HEK293 (cell line): Measurements from ENCODE around the gene PRSS33.

Experiments used
- CTCF ChIA-PET: fragments of 350-600 bp; formaldehyde crosslinking; extraction: SDS; loops from one replicate; lab custom pipeline; 2021; ENCODE audit warnings: antibody characterized with exemption; lab: Yijun Ruan, JAX
- POLR2A ChIA-PET: fragments of 300-600 bp; formaldehyde crosslinking; extraction: SDS; loops from one replicate; lab custom pipeline; 2020; ENCODE audit warnings: antibody characterized with exemption, inconsistent platforms; lab: Yijun Ruan, JAX
- H3K27ac ChIP-seq: fragments of 200-500 bp; sonication (Bioruptor generic); 2 replicates; pipeline ENCODE4 v1.5.1; 2014; ENCODE audit warnings: low read depth, low read length, control low read depth, inconsistent platforms; ENCODE audit errors: extremely low read depth
- H3K36me3 ChIP-seq, 2 experiments: fragments of 200-500 bp in 1 of 2; sonication (Bioruptor generic) in 1 of 2; 1 replicate in 1 of 2; 2 replicates in 1 of 2; pipeline ENCODE4 v1.5.1; 2014 to 2017; ENCODE audit warnings: inconsistent platforms in 2 of 2, low read length in 2 of 2; ENCODE audit not compliant: control insufficient read depth in 2 of 2, insufficient read depth in 1 of 2
- H3K4me1 ChIP-seq: fragments of 200-500 bp; sonication (Bioruptor generic); 2 replicates; pipeline ENCODE4 v1.5.1; 2014; ENCODE audit warnings: mild to moderate bottlenecking, low read length, inconsistent platforms; ENCODE audit not compliant: control insufficient read depth, insufficient read depth
- H3K4me3 ChIP-seq: 2 replicates; pipeline ENCODE4 v1.5.1; 2011; ENCODE audit warnings: low read depth, mild to moderate bottlenecking, control low read depth, low read length, moderate library complexity
- H3K9me3 ChIP-seq: fragments of 200-500 bp; sonication (Bioruptor generic); 2 replicates; pipeline ENCODE4 v1.5.1; 2014; ENCODE audit warnings: low read depth, low read length, inconsistent platforms; ENCODE audit not compliant: control insufficient read depth, insufficient read depth
- GLIS1 ChIP-seq: fragments of 450-650 bp; formaldehyde crosslinking; IDR thresholded peaks from 2 replicates; pipeline ENCODE4 v1.5.1; 2016; ENCODE audit warnings: missing biosample characterization, missing genetic modification characterization
- KLF17 ChIP-seq: fragments of 450-650 bp; formaldehyde crosslinking; IDR thresholded peaks from 2 replicates; pipeline ENCODE4 v1.5.1; 2016; ENCODE audit warnings: missing biosample characterization, missing genetic modification characterization
- OVOL3 ChIP-seq: fragments of 450-650 bp; formaldehyde crosslinking; IDR thresholded peaks from 2 replicates; pipeline ENCODE4 v1.5.1; 2016; ENCODE audit warnings: missing biosample characterization, missing genetic modification characterization
- PRDM10 ChIP-seq: fragments of 450-650 bp; formaldehyde crosslinking; IDR thresholded peaks from 2 replicates; pipeline ENCODE4 v1.5.1; 2016; ENCODE audit warnings: missing biosample characterization, missing genetic modification characterization
- SCRT1 ChIP-seq: fragments of 450-650 bp; formaldehyde crosslinking; IDR thresholded peaks from 2 replicates; pipeline ENCODE4 v1.5.1; 2016; ENCODE audit warnings: missing biosample characterization, missing genetic modification characterization, borderline replicate concordance
- SCRT2 ChIP-seq: fragments of 450-650 bp; formaldehyde crosslinking; IDR thresholded peaks from 2 replicates; pipeline ENCODE4 v1.5.1; 2016; ENCODE audit warnings: missing biosample characterization, missing genetic modification characterization
- SP3 ChIP-seq: fragments of 450-650 bp; formaldehyde crosslinking; IDR thresholded peaks from 2 replicates; pipeline ENCODE4 v1.5.1; 2016; ENCODE audit warnings: missing biosample characterization, missing genetic modification characterization
- ZBTB21 ChIP-seq: fragments of 450-650 bp; formaldehyde crosslinking; IDR thresholded peaks from 2 replicates; pipeline ENCODE4 v1.5.1; 2017; ENCODE audit warnings: missing biosample characterization, missing genetic modification characterization
- ZBTB6 ChIP-seq: fragments of 450-650 bp; formaldehyde crosslinking; IDR thresholded peaks from 2 replicates; pipeline ENCODE4 v1.5.1; 2017; ENCODE audit warnings: missing biosample characterization, missing genetic modification characterization
- ZBTB8A ChIP-seq: fragments of 450-650 bp; formaldehyde crosslinking; IDR thresholded peaks from 2 replicates; pipeline ENCODE4 v1.5.1; 2016; ENCODE audit warnings: missing biosample characterization, missing genetic modification characterization
- ZFP69B ChIP-seq: fragments of 450-650 bp; formaldehyde crosslinking; IDR thresholded peaks from 2 replicates; pipeline ENCODE4 v1.5.1; 2016; ENCODE audit warnings: missing biosample characterization, missing genetic modification characterization
- ZNF10 ChIP-seq: fragments of 450-650 bp; formaldehyde crosslinking; IDR thresholded peaks from 2 replicates; pipeline ENCODE4 v1.5.1; 2017; ENCODE audit warnings: missing biosample characterization, missing genetic modification characterization
- ZNF146 ChIP-seq: fragments of 450-650 bp; formaldehyde crosslinking; IDR thresholded peaks from 2 replicates; pipeline ENCODE4 v1.5.1; 2016; ENCODE audit warnings: missing biosample characterization, missing genetic modification characterization
- ZNF416 ChIP-seq: fragments of 450-650 bp; formaldehyde crosslinking; IDR thresholded peaks from 2 replicates; pipeline ENCODE4 v1.5.1; 2016; ENCODE audit warnings: missing biosample characterization, missing genetic modification characterization
- ZNF513 ChIP-seq: fragments of 450-650 bp; IDR thresholded peaks from 2 replicates; pipeline ENCODE4 v1.5.1; 2018; ENCODE audit warnings: missing biosample characterization, missing genetic modification characterization
- ZNF514 ChIP-seq: fragments of 450-650 bp; formaldehyde crosslinking; IDR thresholded peaks from 2 replicates; pipeline ENCODE4 v1.5.1; 2016; ENCODE audit warnings: missing biosample characterization, missing genetic modification characterization
- ZNF596 ChIP-seq: fragments of 450-650 bp; IDR thresholded peaks from 2 replicates; pipeline ENCODE4 v1.5.0; 2018; ENCODE audit warnings: missing biosample characterization, mild to moderate bottlenecking, missing genetic modification characterization, moderate library complexity
- ZNF623 ChIP-seq: fragments of 450-650 bp; formaldehyde crosslinking; IDR thresholded peaks from 2 replicates; pipeline ENCODE4 v1.5.1; 2016; ENCODE audit warnings: missing biosample characterization, missing genetic modification characterization
- ZNF701 ChIP-seq: fragments of 450-650 bp; formaldehyde crosslinking; IDR thresholded peaks from 2 replicates; pipeline ENCODE4 v1.5.1; 2016; ENCODE audit warnings: missing biosample characterization, missing genetic modification characterization
- ZXDB ChIP-seq: fragments of 450-650 bp; formaldehyde crosslinking; IDR thresholded peaks from 2 replicates; pipeline ENCODE4 v1.5.1; 2016; ENCODE audit warnings: missing biosample characterization, missing genetic modification characterization
- TF ChIP-seq, protein P1 (sequence below): fragments of 450-650 bp; formaldehyde crosslinking; IDR thresholded peaks from 2 replicates; pipeline ENCODE4 v1.5.1; 2016; ENCODE audit warnings: missing biosample characterization, missing genetic modification characterization
- TF ChIP-seq, protein P2 (sequence below): fragments of 450-650 bp; formaldehyde crosslinking; IDR thresholded peaks from 2 replicates; pipeline ENCODE4 v1.5.1; 2016; ENCODE audit warnings: missing biosample characterization, missing genetic modification characterization

Gene PRSS33

DNA sequence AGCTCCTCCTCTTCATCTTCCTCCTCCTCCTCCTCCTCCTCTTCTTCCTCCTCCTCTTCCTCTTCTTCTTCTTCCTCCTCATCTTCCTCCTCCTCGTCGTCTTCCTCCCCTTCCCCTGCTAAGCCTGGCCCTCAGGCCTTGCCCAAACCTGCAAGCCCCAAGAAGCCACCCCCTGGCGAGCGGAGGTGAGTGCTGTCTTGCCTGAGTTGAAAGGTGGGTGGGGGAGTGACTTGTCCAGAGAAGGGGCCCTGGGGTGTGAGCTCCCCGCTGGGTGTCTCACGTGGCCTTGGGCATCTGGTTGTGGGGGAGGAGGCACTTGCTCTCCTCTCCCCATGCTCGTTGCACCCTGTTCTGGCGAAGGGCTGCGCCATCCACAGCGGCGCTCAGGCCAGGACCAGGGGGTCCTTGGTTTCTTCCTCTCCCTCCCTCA lies 18.2 kb downstream of the PRSS33 start (continued):
- 0 out of 2 replicates have a peak, but pooled peaks have one; percentile 16 for TF ChIP-seq PRDM10 (tag by site-specific recombination)
- peak; percentile 84 for TF ChIP-seq ZNF10
- TF ChIP-seq, all 188 proteins: peak for 8

GRCh38 chr16:2768403-2769089 lies 18.8 kb downstream of the PRSS33 start:
- TF ChIP-seq SCRT2 (tag by site-specific recombination) (peak; percentile 88), SCRT1 (tag by site-specific recombination) (peak; percentile 75; the same call in 1 of the 2 replicates), ZNF514 (tag by site-specific recombination) (no peak), ZBTB8A (tag by site-specific recombination) (0 out of 2 replicates have a peak, but pooled peaks have one; percentile 13), GLIS1 (no peak), ZFP69B (tag by site-specific recombination) (0 out of 2 replicates have a peak, but pooled peaks have one; percentile 51), ZXDB (tag by site-specific recombination) (no peak), ZNF416 (tag by site-specific recombination) (no peak), KLF17 (tag by site-specific recombination) (peak; percentile 12; the same call in 1 of the 2 replicates), OVOL3 (no peak), ZBTB21 (no peak), ZNF623 (no peak)
- TF ChIP-seq, protein P1, sequence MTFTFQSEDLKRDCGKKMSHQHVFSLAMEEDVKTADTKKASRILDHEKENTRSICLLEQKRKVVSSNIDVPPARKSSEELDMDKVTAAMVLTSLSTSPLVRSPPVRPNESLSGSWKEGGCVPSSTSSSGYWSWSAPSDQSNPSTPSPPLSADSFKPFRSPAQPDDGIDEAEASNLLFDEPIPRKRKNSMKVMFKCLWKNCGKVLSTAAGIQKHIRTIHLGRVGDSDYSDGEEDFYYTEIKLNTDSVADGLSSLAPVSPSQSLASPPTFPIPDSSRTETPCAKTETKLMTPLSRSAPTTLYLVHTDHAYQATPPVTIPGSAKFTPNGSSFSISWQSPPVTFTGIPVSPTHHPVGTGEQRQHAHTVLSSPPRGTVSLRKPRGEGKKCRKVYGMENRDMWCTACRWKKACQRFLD (tag by site-specific recombination) = no peak
- CTCF ChIA-PET = interaction anchor here (1.7 kb wide), 1 partner anchor 14 kb away, joined by 3 read pairs; no protein-coding TSS in a partner anchor
- POLR2A ChIA-PET = interaction anchor here (0.7 to 1.4 kb wide), 5 partner anchors 9 to 143 kb away, joined by 3 to 7 read pairs (median 4); partner anchors contain the start of gene SRRM2

DNA sequence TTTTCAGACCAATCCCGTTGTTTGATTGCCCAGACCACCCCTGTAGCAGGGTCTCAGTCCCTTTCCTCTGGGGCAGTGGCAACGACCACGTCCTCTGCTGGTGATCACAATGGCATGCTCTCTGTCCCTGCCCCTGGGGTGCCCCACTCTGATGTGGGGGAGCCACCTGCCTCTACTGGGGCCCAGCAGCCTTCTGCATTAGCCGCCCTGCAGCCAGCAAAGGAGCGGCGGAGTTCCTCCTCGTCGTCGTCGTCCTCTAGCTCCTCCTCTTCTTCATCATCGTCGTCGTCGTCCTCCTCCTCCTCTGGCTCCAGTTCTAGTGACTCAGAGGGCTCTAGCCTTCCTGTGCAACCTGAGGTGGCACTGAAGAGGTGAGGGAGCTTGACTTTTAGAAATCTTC lies 19.5 kb downstream of the PRSS33 start:
- no peak overlapping the region for H3K27ac ChIP-seq
- ChIA-PET CTCF (no interaction called here), POLR2A (interaction anchor here (0.6 to 1.1 kb wide), 4 partner anchors 8 to 143 kb away, joined by 3 to 7 read pairs (median 4); no protein-coding TSS in a partner anchor)
- H3K9me3 ChIP-seq = no peaks in the 10 kb centered on the region
- peaks cover 25 to 98% of the 10 kb centered on the region in 2 experiments for H3K36me3 ChIP-seq
- TF ChIP-seq ZBTB6 (tag by site-specific recombination) (peak; percentile 51; the same call in 1 of the 2 replicates), ZNF596 (tag by site-specific recombination) (no peak), ZNF701 (tag by site-specific recombination) (no peak), ZNF146 (no peak), ZNF513 (tag by site-specific recombination) (peak; percentile 84), SCRT1 (tag by site-specific recombination) (no peak), SP3 (tag by site-specific recombination) (no peak)
- TF ChIP-seq, protein P2, sequence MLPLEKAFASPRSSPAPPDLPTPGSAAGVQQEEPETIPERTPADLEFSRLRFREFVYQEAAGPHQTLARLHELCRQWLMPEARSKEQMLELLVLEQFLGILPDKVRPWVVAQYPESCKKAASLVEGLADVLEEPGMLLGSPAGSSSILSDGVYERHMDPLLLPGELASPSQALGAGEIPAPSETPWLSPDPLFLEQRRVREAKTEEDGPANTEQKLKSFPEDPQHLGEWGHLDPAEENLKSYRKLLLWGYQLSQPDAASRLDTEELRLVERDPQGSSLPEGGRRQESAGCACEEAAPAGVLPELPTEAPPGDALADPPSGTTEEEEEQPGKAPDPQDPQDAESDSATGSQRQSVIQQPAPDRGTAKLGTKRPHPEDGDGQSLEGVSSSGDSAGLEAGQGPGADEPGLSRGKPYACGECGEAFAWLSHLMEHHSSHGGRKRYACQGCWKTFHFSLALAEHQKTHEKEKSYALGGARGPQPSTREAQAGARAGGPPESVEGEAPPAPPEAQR (tag by site-specific recombination) = no peak
- no peaks in the 10 kb centered on the region; the same call in 1 of the 2 replicates for H3K4me1 ChIP-seq
- H3K4me3 ChIP-seq = no peak overlapping the region

More at GRCh38 chr16:2768403-2769089, 18.8 kb downstream of the PRSS33 start:
- peaks cover 23 to 98% of the 10 kb centered on the region in 2 experiments for H3K36me3 ChIP-seq
- H3K27ac ChIP-seq = no peak overlapping the region
- no peaks in the 10 kb centered on the region; the same call in 1 of the 2 replicates for H3K4me1 ChIP-seq
- H3K4me3 ChIP-seq = no peak overlapping the region
- no peaks in the 10 kb centered on the region for H3K9me3 ChIP-seq
